Activated naive CD8-positive, alpha-beta T cell (primary cell): ENCODE measurements around the gene TEX29.

Experiments
- H3K27ac Mint-ChIP-seq: one replicate; pipeline ENCODE4 v1.8.0; 2021; ENCODE audit warnings: mixed read lengths
- H3K27me3 Mint-ChIP-seq: one replicate; pipeline ENCODE4 v1.8.0; 2021; ENCODE audit warnings: mixed read lengths
- H3K36me3 Mint-ChIP-seq: one replicate; pipeline ENCODE4 v1.8.0; 2021; ENCODE audit warnings: mixed read lengths
- H3K4me1 Mint-ChIP-seq: one replicate; pipeline ENCODE4 v1.8.0; 2021; ENCODE audit warnings: low read depth, mixed read lengths
- H3K4me3 Mint-ChIP-seq: one replicate; pipeline ENCODE4 v1.8.0; 2021; ENCODE audit warnings: mild to moderate bottlenecking, mixed read lengths
- H3K9me3 Mint-ChIP-seq: one replicate; pipeline ENCODE4 v1.8.0; 2021; ENCODE audit warnings: low read depth, mixed read lengths

Gene TEX29

GRCh38 chr13:111323950-111324651 is 3.7 kb downstream of the TEX29 start:
- H3K4me1 Mint-ChIP-seq, result peaks cover 7% of the 10 kb centered on the region
- no peaks in the 10 kb centered on the region for H3K36me3 Mint-ChIP-seq
- no peaks in the 10 kb centered on the region for H3K27me3 Mint-ChIP-seq
- no peaks in the 10 kb centered on the region for H3K9me3 Mint-ChIP-seq
- H3K4me3 Mint-ChIP-seq, result no peak overlapping the region
- no peak overlapping the region for H3K27ac Mint-ChIP-seq

GRCh38 chr13:111324736-111325135 is 4.3 kb downstream of the TEX29 start:
- Mint-ChIP-seq H3K4me1 (peaks cover 7% of the 10 kb centered on the region), H3K9me3 (no peaks in the 10 kb centered on the region), H3K27ac (no peak overlapping the region), H3K27me3 (no peaks in the 10 kb centered on the region), H3K36me3 (peaks cover under 1% of the 10 kb centered on the region), H3K4me3 (no peak overlapping the region)

GRCh38 chr13:111325146-111325890 is 4.9 kb downstream of the TEX29 start:
- no peak overlapping the region for H3K27ac Mint-ChIP-seq
- H3K4me1 Mint-ChIP-seq, result peaks cover 7% of the 10 kb centered on the region
- no peak overlapping the region for H3K4me3 Mint-ChIP-seq
- no peaks in the 10 kb centered on the region for H3K9me3 Mint-ChIP-seq
- no peaks in the 10 kb centered on the region for H3K27me3 Mint-ChIP-seq
- H3K36me3 Mint-ChIP-seq, result peaks cover 2% of the 10 kb centered on the region

- Mint-ChIP-seq H3K27ac (no peak overlapping the region), H3K4me1 (peaks cover 7% of the 10 kb centered on the region), H3K4me3 (no peak overlapping the region), H3K27me3 (no peaks in the 10 kb centered on the region), H3K36me3 (peaks cover 5% of the 10 kb centered on the region), H3K9me3 (no peaks in the 10 kb centered on the region)
These were observed 5.6 kb downstream of the TEX29 start for GRCh38 chr13:111325941-111326620.

- H3K36me3 Mint-ChIP-seq, result peaks cover 5% of the 10 kb centered on the region
- H3K4me3 Mint-ChIP-seq, result no peak overlapping the region
- H3K4me1 Mint-ChIP-seq, result peaks cover 7% of the 10 kb centered on the region
- H3K27me3 Mint-ChIP-seq, result no peaks in the 10 kb centered on the region
- H3K27ac Mint-ChIP-seq, result no peak overlapping the region
- H3K9me3 Mint-ChIP-seq, result no peaks in the 10 kb centered on the region
These were observed 6.2 kb downstream of the TEX29 start for GRCh38 chr13:111326621-111326965.

GRCh38 chr13:111326981-111327642 is 6.7 kb downstream of the TEX29 start:
- H3K9me3 Mint-ChIP-seq, result no peaks in the 10 kb centered on the region
- no peak overlapping the region for H3K27ac Mint-ChIP-seq
- H3K4me3 Mint-ChIP-seq, result no peak overlapping the region
- H3K36me3 Mint-ChIP-seq, result peaks cover 5% of the 10 kb centered on the region
- no peaks in the 10 kb centered on the region for H3K27me3 Mint-ChIP-seq
- H3K4me1 Mint-ChIP-seq, result peaks cover 7% of the 10 kb centered on the region

- Mint-ChIP-seq H3K4me3 (no peak overlapping the region), H3K4me1 (peaks cover 7% of the 10 kb centered on the region), H3K27ac (no peak overlapping the region)
These were observed 7.5 kb downstream of the TEX29 start for GRCh38 chr13:111327730-111328573.

GRCh38 chr13:111328574-111329410 is 8.3 kb downstream of the TEX29 start:
- Mint-ChIP-seq H3K27ac (no peak overlapping the region), H3K36me3 (peaks cover 15% of the 10 kb centered on the region), H3K27me3 (no peaks in the 10 kb centered on the region), H3K9me3 (peaks cover 8% of the 10 kb centered on the region), H3K4me3 (no peak overlapping the region), H3K4me1 (peaks cover 4% of the 10 kb centered on the region)

More at GRCh38 chr13:111327730-111328573, 7.5 kb downstream of the TEX29 start:
- H3K27me3 Mint-ChIP-seq, result no peaks in the 10 kb centered on the region
- H3K9me3 Mint-ChIP-seq, result peaks cover 3% of the 10 kb centered on the region
- peaks cover 10% of the 10 kb centered on the region for H3K36me3 Mint-ChIP-seq

- no peak overlapping the region for H3K27ac Mint-ChIP-seq
These were observed 9.2 kb downstream of the TEX29 start for GRCh38 chr13:111329641-111330040.

GRCh38 chr13:111330066-111330610 is 9.7 kb downstream of the TEX29 start:
- Mint-ChIP-seq H3K4me1 (no peaks in the 10 kb centered on the region), H3K27ac (no peak overlapping the region), H3K36me3 (peaks cover 15% of the 10 kb centered on the region), H3K27me3 (no peaks in the 10 kb centered on the region), H3K9me3 (peaks cover 17% of the 10 kb centered on the region), H3K4me3 (no peak overlapping the region)

More at GRCh38 chr13:111329641-111330040, 9.2 kb downstream of the TEX29 start:
- H3K4me1 Mint-ChIP-seq, result no peaks in the 10 kb centered on the region
- H3K27me3 Mint-ChIP-seq, result no peaks in the 10 kb centered on the region
- no peak overlapping the region for H3K4me3 Mint-ChIP-seq
- H3K9me3 Mint-ChIP-seq, result peaks cover 16% of the 10 kb centered on the region
- H3K36me3 Mint-ChIP-seq, result peaks cover 15% of the 10 kb centered on the region

GRCh38 chr13:111335298-111335697 is 14.9 kb downstream of the TEX29 start:
- peaks cover 23% of the 10 kb centered on the region for H3K36me3 Mint-ChIP-seq
- H3K9me3 Mint-ChIP-seq, result peaks cover 17% of the 10 kb centered on the region
- no peaks in the 10 kb centered on the region for H3K4me1 Mint-ChIP-seq
- no peak overlapping the region for H3K4me3 Mint-ChIP-seq
- no peak overlapping the region for H3K27ac Mint-ChIP-seq
- no peaks in the 10 kb centered on the region for H3K27me3 Mint-ChIP-seq

- H3K27me3 Mint-ChIP-seq, result no peaks in the 10 kb centered on the region
- H3K4me3 Mint-ChIP-seq, result no peak overlapping the region
- H3K9me3 Mint-ChIP-seq, result peaks cover 17% of the 10 kb centered on the region
- H3K4me1 Mint-ChIP-seq, result no peaks in the 10 kb centered on the region
- H3K27ac Mint-ChIP-seq, result no peak overlapping the region
- peaks cover 20% of the 10 kb centered on the region for H3K36me3 Mint-ChIP-seq
These were observed 16.2 kb downstream of the TEX29 start for GRCh38 chr13:111336666-111337065.

GRCh38 chr13:111337206-111337605 is 16.8 kb downstream of the TEX29 start:
- no peak overlapping the region for H3K4me3 Mint-ChIP-seq
- H3K4me1 Mint-ChIP-seq, result no peaks in the 10 kb centered on the region
- peaks cover 20% of the 10 kb centered on the region for H3K36me3 Mint-ChIP-seq
- H3K9me3 Mint-ChIP-seq, result peaks cover 17% of the 10 kb centered on the region
- H3K27ac Mint-ChIP-seq, result no peak overlapping the region
- no peaks in the 10 kb centered on the region for H3K27me3 Mint-ChIP-seq
